DND-41 (cell line): ENCODE measurements around the gene TAS1R3.

Source experiments
- CTCF ChIP-seq: IDR thresholded peaks from 2 replicates; pipeline ENCODE4 v1.5.1; 2012; ENCODE audit warnings: borderline replicate concordance, low read length, moderate library complexity, mild to moderate bottlenecking; ENCODE audit not compliant: poor library complexity, severe bottlenecking; ENCODE audit errors: extremely low read depth
- EZH2 ChIP-seq: IDR thresholded peaks from 3 replicates; pipeline ENCODE4 v1.6.1; 2012; ENCODE audit warnings: borderline replicate concordance, low read depth, mild to moderate bottlenecking, moderate library complexity, low read length, inconsistent platforms; ENCODE audit not compliant: severe bottlenecking

GRCh38 chr1:1307261-1307922 is 23.7 kb upstream of the TAS1R3 start:
- TF ChIP-seq CTCF (no peak), EZH2 (no peak)
